HepG2 (cell line): ENCODE measurements around the gene ABHD15. TPM values are rescaled to one million over a fixed set of nuclear protein-coding genes. Genes with fewer than 3 reads are reported as not detected.

Source experiments
- CBX1 ChIP-seq: IDR thresholded peaks from one replicate; pipeline ENCODE4 v1.6.1; 2016; ENCODE audit warnings: antibody characterized with exemption, low read depth
- EED ChIP-seq: sonication (generic); formaldehyde crosslinking; IDR thresholded peaks from 2 replicates; pipeline ENCODE4 v1.5.0; 2020; ENCODE audit warnings: mild to moderate bottlenecking, missing genetic modification reagents
- ISL2 ChIP-seq: sonication (generic); formaldehyde crosslinking; IDR thresholded peaks from 2 replicates; pipeline ENCODE4 v1.5.0; 2020; ENCODE audit warnings: missing genetic modification reagents
- KLF16 ChIP-seq, 2 experiments: sonication (generic) in 1 of 2; formaldehyde crosslinking in 1 of 2; IDR thresholded peaks; 2 replicates each; pipeline versions ENCODE4 v1.6.1 to v1.8.0; 2016 to 2023; ENCODE audit warnings: missing genetic modification reagents in 2 of 2, missing compliant biosample characterization in 1 of 2
- NBN ChIP-seq: fragments of 450-650 bp; conservative IDR thresholded peaks from 2 replicates; pipeline ENCODE4 v1.6.1; 2017
- SMAD9 ChIP-seq: sonication (generic); formaldehyde crosslinking; IDR thresholded peaks from 2 replicates; pipeline ENCODE4 v1.5.1; 2020; ENCODE audit warnings: mild to moderate bottlenecking, missing genetic modification reagents
- SNRNP70 ChIP-seq: fragments of 200-400 bp; formaldehyde crosslinking; IDR thresholded peaks from 2 replicates; pipeline ENCODE4 v1.6.1; 2017; ENCODE audit warnings: mild to moderate bottlenecking, low read depth, low read length, moderate library complexity
- TBX2 ChIP-seq: sonication (generic); formaldehyde crosslinking; IDR thresholded peaks from 2 replicates; pipeline ENCODE4 v1.5.0; 2020; ENCODE audit warnings: missing genetic modification reagents, mild to moderate bottlenecking, borderline replicate concordance
- ZNF530 ChIP-seq: sonication (generic); formaldehyde crosslinking; IDR thresholded peaks from 2 replicates; pipeline ENCODE4 v1.5.0; 2020; ENCODE audit warnings: low read depth, mild to moderate bottlenecking, missing genetic modification reagents
- ZNF570 ChIP-seq: sonication (generic); formaldehyde crosslinking; IDR thresholded peaks from 2 replicates; pipeline ENCODE4 v1.4.0; 2020; ENCODE audit warnings: mild to moderate bottlenecking, missing genetic modification reagents, borderline replicate concordance
- ZNF572 ChIP-seq: sonication (generic); formaldehyde crosslinking; IDR thresholded peaks from 2 replicates; pipeline ENCODE4 v1.5.1; 2020; ENCODE audit warnings: mild to moderate bottlenecking, missing genetic modification reagents
- ZNF776 ChIP-seq: sonication (generic); formaldehyde crosslinking; IDR thresholded peaks from 2 replicates; pipeline ENCODE4 v1.4.0; 2020; ENCODE audit warnings: mild to moderate bottlenecking, missing genetic modification reagents
- polyA plus RNA-seq, 8 experiments: library from polyadenylated mRNA; depleted of rRNA in 3 of 8; stranded (reverse) in 7 of 8; unstranded in 1 of 8; fragments of >200 nt; fragmentation: Illumina TruSeq in 4 of 8; extraction: Trizol in 4 of 8; gene quantifications; 2 replicates each; pipeline versions ENCODE4 v1.2.1 to v1.2.3, GENCODE V29; 2011 to 2016; ENCODE audit warnings: low read depth in 4 of 8, missing spikeins in 1 of 8, mixed read lengths in 1 of 8; ENCODE audit not compliant: insufficient read depth in 1 of 8
- total RNA-seq, 5 experiments: library from RNA; depleted of rRNA; stranded (reverse); fragments of >200 nt; fragmentation: Illumina TruSeq; extraction: Trizol; gene quantifications; 2 replicates each; pipeline ENCODE4 v1.2.3, GENCODE V29; 2016; ENCODE audit warnings: low read depth in 1 of 5
- TF ChIP-seq, protein P1 (sequence below): sonication (generic); formaldehyde crosslinking; conservative IDR thresholded peaks from 2 replicates; pipeline ENCODE4 v1.4.0; 2020; ENCODE audit warnings: mild to moderate bottlenecking, missing genetic modification reagents, moderate library complexity
- TF ChIP-seq, protein P2 (sequence below): sonication (generic); formaldehyde crosslinking; IDR thresholded peaks from 2 replicates; pipeline ENCODE4 v1.4.0; 2020; ENCODE audit warnings: missing genetic modification reagents
- TF ChIP-seq, protein P3 (sequence below): sonication (generic); formaldehyde crosslinking; IDR thresholded peaks from 2 replicates; pipeline ENCODE4 v1.4.0; 2020; ENCODE audit warnings: mild to moderate bottlenecking, missing genetic modification reagents
- TF ChIP-seq, protein P4 (sequence below): sonication (generic); formaldehyde crosslinking; IDR thresholded peaks from 2 replicates; pipeline ENCODE4 v1.4.0; 2020; ENCODE audit warnings: missing genetic modification reagents
- TF ChIP-seq, protein P5 (sequence below): IDR thresholded peaks from 2 replicates; pipeline ENCODE4 v1.6.1; 2016; ENCODE audit warnings: control low read depth
- TF ChIP-seq, protein P6 (sequence below): sonication (generic); formaldehyde crosslinking; conservative IDR thresholded peaks from 2 replicates; pipeline ENCODE4 v1.8.0; 2022; ENCODE audit warnings: low read depth, missing genetic modification reagents

The ABHD15 gene
- total and polyA plus RNA-seq, 2 of the 13 experiments (the other 11 are each of a cell fraction or from before 2014, with no cell fraction given): 2.4 to 7.7 TPM

DNA sequence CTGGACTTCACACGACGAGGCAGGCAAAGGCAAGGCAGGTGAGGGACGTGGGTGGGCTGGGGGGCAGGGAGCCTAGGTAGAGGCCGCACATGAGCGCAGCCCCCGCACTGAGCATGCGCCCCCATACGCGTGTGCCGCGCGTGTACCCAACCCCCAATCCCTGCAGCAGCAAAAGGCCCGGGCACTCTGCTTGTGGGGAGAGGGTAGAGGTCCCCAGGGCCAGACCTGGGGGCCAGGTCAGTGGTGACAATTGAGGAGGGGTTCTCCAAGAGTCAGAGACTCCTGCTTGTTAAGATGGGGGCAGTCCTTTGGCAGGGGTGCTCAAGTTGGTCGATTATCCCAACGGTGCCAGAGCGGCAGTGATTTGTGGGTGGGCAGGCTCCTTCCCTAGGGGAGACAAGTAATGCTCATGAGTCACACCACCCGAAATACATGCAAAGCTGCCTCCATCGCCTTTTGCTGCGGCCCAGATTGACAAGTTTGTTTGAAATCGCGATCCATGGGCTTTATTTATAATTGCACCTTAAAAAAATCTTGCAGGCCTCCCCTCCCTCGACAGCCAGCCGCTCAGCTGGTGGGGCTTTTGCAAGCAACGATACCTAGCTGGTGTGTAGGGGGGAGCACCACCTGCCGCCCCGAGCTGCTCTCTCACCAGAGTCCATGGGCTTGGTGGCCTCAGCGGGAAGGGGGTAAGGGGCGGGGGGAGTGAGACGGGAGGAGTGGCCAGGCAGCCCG lies 23.7 kb upstream of the ABHD15 start (continued):
- TF ChIP-seq ZNF570 (CRISPR knock-in tag) (no peak), NBN (no peak), ISL2 (CRISPR knock-in tag) (peak; percentile 5; the same call in 1 of the 2 replicates), KLF16 (CRISPR knock-in tag; IDR thresholded peaks at IDR 0.05) (peak in 1 of 2 experiments; percentile 11; a peak in 1 of 4 replicates), SMAD9 (CRISPR knock-in tag) (no peak), CBX1 (peak; percentile 42), TBX2 (CRISPR knock-in tag) (peak; percentile 6; the same call in 1 of the 2 replicates), ZNF572 (no peak), ZNF776 (CRISPR knock-in tag) (no peak), EED (CRISPR knock-in tag) (no peak), SNRNP70 (no peak), ZNF530 (CRISPR knock-in tag) (no peak)
- TF ChIP-seq, protein P1, sequence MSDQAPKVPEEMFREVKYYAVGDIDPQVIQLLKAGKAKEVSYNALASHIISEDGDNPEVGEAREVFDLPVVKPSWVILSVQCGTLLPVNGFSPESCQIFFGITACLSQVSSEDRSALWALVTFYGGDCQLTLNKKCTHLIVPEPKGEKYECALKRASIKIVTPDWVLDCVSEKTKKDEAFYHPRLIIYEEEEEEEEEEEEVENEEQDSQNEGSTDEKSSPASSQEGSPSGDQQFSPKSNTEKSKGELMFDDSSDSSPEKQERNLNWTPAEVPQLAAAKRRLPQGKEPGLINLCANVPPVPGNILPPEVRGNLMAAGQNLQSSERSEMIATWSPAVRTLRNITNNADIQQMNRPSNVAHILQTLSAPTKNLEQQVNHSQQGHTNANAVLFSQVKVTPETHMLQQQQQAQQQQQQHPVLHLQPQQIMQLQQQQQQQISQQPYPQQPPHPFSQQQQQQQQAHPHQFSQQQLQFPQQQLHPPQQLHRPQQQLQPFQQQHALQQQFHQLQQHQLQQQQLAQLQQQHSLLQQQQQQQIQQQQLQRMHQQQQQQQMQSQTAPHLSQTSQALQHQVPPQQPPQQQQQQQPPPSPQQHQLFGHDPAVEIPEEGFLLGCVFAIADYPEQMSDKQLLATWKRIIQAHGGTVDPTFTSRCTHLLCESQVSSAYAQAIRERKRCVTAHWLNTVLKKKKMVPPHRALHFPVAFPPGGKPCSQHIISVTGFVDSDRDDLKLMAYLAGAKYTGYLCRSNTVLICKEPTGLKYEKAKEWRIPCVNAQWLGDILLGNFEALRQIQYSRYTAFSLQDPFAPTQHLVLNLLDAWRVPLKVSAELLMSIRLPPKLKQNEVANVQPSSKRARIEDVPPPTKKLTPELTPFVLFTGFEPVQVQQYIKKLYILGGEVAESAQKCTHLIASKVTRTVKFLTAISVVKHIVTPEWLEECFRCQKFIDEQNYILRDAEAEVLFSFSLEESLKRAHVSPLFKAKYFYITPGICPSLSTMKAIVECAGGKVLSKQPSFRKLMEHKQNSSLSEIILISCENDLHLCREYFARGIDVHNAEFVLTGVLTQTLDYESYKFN: no peak
- TF ChIP-seq, protein P2, sequence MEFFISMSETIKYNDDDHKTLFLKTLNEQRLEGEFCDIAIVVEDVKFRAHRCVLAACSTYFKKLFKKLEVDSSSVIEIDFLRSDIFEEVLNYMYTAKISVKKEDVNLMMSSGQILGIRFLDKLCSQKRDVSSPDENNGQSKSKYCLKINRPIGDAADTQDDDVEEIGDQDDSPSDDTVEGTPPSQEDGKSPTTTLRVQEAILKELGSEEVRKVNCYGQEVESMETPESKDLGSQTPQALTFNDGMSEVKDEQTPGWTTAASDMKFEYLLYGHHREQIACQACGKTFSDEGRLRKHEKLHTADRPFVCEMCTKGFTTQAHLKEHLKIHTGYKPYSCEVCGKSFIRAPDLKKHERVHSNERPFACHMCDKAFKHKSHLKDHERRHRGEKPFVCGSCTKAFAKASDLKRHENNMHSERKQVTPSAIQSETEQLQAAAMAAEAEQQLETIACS (CRISPR knock-in tag): no peak; the same call in 1 of the 2 replicates
- TF ChIP-seq, protein P3, sequence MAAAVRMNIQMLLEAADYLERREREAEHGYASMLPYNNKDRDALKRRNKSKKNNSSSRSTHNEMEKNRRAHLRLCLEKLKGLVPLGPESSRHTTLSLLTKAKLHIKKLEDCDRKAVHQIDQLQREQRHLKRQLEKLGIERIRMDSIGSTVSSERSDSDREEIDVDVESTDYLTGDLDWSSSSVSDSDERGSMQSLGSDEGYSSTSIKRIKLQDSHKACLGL (CRISPR knock-in tag): no peak
- TF ChIP-seq, protein P4, sequence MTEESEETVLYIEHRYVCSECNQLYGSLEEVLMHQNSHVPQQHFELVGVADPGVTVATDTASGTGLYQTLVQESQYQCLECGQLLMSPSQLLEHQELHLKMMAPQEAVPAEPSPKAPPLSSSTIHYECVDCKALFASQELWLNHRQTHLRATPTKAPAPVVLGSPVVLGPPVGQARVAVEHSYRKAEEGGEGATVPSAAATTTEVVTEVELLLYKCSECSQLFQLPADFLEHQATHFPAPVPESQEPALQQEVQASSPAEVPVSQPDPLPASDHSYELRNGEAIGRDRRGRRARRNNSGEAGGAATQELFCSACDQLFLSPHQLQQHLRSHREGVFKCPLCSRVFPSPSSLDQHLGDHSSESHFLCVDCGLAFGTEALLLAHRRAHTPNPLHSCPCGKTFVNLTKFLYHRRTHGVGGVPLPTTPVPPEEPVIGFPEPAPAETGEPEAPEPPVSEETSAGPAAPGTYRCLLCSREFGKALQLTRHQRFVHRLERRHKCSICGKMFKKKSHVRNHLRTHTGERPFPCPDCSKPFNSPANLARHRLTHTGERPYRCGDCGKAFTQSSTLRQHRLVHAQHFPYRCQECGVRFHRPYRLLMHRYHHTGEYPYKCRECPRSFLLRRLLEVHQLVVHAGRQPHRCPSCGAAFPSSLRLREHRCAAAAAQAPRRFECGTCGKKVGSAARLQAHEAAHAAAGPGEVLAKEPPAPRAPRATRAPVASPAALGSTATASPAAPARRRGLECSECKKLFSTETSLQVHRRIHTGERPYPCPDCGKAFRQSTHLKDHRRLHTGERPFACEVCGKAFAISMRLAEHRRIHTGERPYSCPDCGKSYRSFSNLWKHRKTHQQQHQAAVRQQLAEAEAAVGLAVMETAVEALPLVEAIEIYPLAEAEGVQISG (CRISPR knock-in tag): no peak; the same call in 1 of the 2 replicates
- TF ChIP-seq, protein P5, sequence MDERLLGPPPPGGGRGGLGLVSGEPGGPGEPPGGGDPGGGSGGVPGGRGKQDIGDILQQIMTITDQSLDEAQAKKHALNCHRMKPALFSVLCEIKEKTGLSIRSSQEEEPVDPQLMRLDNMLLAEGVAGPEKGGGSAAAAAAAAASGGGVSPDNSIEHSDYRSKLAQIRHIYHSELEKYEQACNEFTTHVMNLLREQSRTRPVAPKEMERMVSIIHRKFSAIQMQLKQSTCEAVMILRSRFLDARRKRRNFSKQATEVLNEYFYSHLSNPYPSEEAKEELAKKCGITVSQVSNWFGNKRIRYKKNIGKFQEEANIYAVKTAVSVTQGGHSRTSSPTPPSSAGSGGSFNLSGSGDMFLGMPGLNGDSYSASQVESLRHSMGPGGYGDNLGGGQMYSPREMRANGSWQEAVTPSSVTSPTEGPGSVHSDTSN (CRISPR knock-in tag): no peak
- TF ChIP-seq, protein P6, sequence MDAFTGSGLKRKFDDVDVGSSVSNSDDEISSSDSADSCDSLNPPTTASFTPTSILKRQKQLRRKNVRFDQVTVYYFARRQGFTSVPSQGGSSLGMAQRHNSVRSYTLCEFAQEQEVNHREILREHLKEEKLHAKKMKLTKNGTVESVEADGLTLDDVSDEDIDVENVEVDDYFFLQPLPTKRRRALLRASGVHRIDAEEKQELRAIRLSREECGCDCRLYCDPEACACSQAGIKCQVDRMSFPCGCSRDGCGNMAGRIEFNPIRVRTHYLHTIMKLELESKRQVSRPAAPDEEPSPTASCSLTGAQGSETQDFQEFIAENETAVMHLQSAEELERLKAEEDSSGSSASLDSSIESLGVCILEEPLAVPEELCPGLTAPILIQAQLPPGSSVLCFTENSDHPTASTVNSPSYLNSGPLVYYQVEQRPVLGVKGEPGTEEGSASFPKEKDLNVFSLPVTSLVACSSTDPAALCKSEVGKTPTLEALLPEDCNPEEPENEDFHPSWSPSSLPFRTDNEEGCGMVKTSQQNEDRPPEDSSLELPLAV (CRISPR knock-in tag): no peak
